Stimulated activated CD8-positive, alpha-beta memory T cell treated with anti-CD3 and anti-CD28 coated beads, Interleukin-15, amount 100 ng/mL, for 4 hours (primary cell): ENCODE data around the gene FAM72A.
"Not testable (repeated sequence)": the region's sequence is repeated elsewhere in the genome, so short reads cannot be mapped to it uniquely, and the experiment has no call there.

ENCODE experiments used
- DNase-seq, 2 donors: peaks; one replicate each; pipeline ENCODE4 v3.0.0-alpha.2; 2020; ENCODE audit warnings: low read depth in 2 of 2

Gene FAM72A

GRCh38 chr1:206169794-206170193 lies 32.8 kb downstream of the FAM72A start:
- DNase-seq: not testable (repeated sequence)

- not testable (repeated sequence) for DNase-seq
Observed at GRCh38 chr1:206167350-206168029, 35.1 kb downstream of the FAM72A start.

- no peak for DNase-seq
Observed at GRCh38 chr1:206145771-206146290, 56.8 kb downstream of the FAM72A start.

GRCh38 chr1:206144605-206145004 lies 58.0 kb downstream of the FAM72A start:
- no peak for DNase-seq

GRCh38 chr1:206143537-206144172 lies 59.0 kb downstream of the FAM72A start:
- no peak for DNase-seq

GRCh38 chr1:206142770-206143169 lies 59.9 kb downstream of the FAM72A start:
- no peak for DNase-seq

GRCh38 chr1:206142011-206142410 lies 60.6 kb downstream of the FAM72A start:
- no peak for DNase-seq

- DNase-seq: no peak
Observed at GRCh38 chr1:206136241-206136640, 66.4 kb downstream of the FAM72A start.
